Measurements from ENCODE around the gene DHX16.

- TF ChIP-seq CTCF (IDR thresholded peaks at IDR 0.05 in 8 of 11, conservative IDR thresholded peaks at IDR 0.05 in 3 of 11) = no peak
- no peak for TF ChIP-seq POLR2A (IDR thresholded peaks at IDR 0.05)
These were observed 60.0 kb downstream of the DHX16 start for GRCh38 chr6:30612687-30613248.

Data from spleen (tissue), 7 donors.